22Rv1 (cell line): ENCODE results near the gene SFTPD.
"Not testable (repeated sequence)": the region's sequence is repeated elsewhere in the genome, so short reads cannot be mapped to it uniquely, and the experiment has no call there.

Source experiments
- H3K27ac ChIP-seq: fragments of 450-650 bp; 2 replicates; pipeline ENCODE4 v1.5.1; 2017
- ZFX ChIP-seq: fragments of 450-650 bp; IDR thresholded peaks from 2 replicates; pipeline ENCODE4 v1.6.1; 2017; ENCODE audit warnings: antibody characterized with exemption, borderline replicate concordance
- TF ChIP-seq, protein P1 (sequence below): fragments of 450-650 bp; IDR thresholded peaks from 2 replicates; pipeline ENCODE4 v1.5.1; 2017; ENCODE audit warnings: mild to moderate bottlenecking

SFTPD gene

DNA sequence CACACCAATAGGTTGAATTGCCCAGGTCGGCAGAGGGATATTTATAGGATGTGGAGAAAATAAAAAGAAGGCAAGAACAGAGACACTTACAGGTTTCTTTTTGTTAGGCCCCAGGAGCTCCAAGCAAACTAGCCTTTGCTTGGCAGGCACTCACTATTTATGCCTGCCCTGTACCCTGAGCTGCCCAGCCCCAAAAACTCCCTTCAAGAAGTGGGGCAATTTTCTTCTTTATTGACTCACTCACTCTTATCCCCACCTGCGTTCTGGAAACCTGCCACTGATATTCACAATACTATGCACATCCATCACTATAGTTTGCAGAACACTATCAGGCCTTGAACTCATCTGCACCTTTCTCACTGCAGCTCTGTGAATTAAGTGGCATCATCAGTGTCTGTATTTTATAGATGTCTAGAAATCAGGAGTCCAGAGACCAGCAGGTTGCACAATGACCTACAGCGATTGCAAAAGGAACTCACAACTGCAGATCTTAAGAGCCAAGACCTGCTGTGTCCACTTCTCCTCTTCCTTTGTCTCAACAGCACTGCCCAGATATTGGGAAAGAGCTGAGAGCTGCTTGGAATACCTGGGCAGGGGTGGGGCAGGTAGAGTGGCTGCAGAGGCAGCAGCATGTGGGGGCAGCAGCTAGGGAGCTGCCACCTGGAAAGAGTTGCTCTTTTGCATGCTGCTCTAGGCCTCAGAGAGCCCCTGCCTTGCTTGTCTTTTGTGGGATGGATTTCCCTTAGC, at the start of gene SFTPD:
Gene SFTPD (minus strand): TSS at position 130 of the 747 bp plus-strand sequence. CDS start 2,446 bp downstream, outside the sequence.
- no peak within 1 kb of the TSS for H3K27ac ChIP-seq
- TF ChIP-seq ZFX, result no peak
- TF ChIP-seq, protein P1, sequence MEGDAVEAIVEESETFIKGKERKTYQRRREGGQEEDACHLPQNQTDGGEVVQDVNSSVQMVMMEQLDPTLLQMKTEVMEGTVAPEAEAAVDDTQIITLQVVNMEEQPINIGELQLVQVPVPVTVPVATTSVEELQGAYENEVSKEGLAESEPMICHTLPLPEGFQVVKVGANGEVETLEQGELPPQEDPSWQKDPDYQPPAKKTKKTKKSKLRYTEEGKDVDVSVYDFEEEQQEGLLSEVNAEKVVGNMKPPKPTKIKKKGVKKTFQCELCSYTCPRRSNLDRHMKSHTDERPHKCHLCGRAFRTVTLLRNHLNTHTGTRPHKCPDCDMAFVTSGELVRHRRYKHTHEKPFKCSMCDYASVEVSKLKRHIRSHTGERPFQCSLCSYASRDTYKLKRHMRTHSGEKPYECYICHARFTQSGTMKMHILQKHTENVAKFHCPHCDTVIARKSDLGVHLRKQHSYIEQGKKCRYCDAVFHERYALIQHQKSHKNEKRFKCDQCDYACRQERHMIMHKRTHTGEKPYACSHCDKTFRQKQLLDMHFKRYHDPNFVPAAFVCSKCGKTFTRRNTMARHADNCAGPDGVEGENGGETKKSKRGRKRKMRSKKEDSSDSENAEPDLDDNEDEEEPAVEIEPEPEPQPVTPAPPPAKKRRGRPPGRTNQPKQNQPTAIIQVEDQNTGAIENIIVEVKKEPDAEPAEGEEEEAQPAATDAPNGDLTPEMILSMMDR, result no peak

DNA sequence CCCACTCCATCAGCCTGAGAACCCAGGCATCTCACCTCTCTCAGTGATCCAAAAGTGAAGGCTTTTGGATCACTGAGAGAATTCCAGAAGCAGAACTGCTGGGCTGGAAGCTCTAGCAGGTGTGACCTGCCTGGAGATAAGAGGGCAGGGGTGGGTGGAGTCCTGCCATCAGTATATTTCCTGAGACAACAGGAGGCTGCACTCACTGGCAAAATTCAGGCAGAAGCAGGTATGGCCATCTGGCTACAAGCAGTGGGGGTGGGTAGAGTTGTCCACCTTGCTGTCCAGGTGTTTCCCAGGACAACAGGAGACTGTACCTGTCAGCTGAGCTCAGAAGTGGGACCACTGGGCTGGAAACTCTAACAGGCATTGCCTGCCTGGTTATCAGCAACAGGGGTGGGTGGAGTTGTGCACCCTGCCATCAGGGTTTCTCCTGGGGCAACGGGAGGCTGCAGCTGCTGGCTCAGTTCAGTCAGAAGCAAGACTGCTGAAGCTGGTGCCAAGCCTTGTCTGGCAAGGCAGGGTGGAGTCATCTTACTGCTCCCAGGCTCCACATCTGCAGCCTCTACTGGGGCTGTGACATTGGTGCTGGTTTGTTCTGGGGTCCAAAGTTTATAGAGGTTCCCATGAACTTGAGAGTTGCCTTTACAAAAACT, 47.2 kb upstream of the SFTPD start:
- TF ChIP-seq, protein P1, result no peak
- TF ChIP-seq ZFX, result no peak
- H3K27ac ChIP-seq, result no peak overlapping the region

DNA sequence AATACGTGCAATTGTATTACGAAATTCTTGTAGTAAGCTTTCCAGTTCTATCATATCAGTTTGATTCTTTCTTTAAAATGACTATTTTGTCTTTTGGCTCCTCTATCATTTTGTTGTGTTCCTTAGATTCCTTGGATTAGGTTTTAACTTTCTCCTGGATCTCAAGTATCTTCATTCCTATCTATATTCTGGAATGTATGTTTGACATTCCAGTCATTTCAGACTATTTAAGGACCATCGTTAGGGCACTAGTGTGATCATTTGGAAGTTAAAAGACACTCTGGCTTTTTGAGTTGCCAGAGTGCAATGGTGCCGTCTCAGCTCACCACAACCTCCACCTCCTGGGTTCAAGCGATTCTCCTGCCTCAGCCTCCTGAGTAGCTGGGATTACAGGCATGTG, 45.7 kb upstream of the SFTPD start:
- no peak overlapping the region for H3K27ac ChIP-seq
- TF ChIP-seq, protein P1, result no peak
- no peak for TF ChIP-seq ZFX

DNA sequence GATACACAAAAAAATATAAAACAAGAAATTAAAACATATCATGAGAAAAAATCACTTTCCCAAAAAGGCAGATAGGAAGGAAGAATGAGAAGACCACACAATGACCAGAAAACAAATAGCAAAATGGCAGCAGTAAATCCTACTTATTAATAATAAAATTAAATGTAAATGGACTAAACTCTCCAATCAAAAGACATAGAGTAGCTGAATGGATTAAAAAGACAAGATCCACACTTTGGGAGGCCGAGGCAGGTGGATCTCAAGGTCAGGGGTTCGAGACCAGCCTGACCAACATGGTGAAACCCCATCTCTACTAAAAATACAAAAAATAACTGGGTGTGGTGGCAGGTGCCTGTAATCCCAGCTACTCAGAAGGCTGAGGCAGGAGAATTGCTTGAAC, 39.3 kb upstream of the SFTPD start:
- not testable (repeated sequence) for H3K27ac ChIP-seq

DNA sequence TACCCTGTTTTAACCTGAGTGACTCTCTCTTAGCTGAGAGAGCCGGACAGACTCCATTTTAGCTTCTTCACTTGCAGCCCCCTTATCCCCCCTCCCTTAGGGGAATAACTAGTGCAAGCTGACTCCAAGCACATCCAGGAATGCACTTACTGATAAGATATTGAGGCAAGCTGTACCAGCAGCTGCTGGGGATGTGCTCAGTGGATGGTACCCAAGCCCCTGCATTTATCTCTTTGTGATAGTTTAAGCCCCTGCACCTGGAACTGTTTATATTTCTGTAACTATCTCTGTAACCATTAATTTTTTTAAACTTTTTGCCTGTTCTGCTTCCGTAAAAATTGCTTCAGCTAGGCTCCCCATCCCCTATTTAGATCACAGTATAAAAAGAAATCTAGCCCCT, 37.8 kb upstream of the SFTPD start:
- H3K27ac ChIP-seq, result not testable (repeated sequence)

DNA sequence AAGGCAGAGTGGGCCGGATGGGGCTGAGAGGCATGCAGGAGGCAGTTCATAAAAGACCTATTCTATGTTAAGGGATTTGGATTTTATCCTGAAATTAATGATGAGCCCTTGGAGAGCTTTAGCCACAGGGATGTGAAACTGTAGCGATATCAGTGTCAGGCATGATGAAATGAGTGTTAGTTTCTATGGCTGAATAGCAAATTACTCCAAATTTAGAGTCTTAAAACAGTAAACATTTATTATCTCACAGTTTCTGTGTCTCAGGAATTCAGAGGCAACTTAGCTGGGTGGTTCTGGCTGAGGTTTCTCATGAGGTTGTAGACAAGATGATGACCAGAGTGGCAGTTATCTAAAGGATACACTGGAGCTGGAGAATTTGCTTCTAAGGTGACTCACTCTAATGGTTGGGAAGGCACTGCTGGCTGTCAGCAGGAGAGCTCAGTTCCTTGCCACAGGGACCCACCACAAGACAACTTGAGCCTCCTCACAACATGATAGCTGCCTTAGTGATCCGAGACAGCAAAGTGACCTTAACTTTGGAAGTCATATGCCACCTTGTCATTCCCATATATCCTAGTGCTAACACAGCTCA, 36.7 kb upstream of the SFTPD start:
- no peak overlapping the region for H3K27ac ChIP-seq
- TF ChIP-seq ZFX, result no peak

DNA sequence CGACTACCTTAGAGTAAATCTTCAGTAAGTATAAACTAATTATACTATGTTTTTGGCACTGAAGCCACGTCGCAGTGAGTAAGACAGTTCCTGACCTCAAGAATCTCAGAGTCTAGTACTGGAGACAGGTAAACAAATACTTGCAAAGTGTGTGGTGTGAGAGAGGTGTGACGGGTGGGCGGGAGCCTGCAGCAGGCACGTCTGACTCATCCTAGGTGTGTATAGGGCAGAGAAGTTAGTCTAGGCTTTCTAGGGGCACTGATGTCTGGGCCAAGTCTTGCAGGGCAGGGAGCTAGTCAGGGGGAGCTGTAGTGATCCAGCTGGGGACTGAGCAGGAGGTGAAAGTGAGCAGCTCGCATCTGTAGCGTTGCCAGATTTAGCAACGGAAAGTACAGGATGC, 35.9 kb upstream of the SFTPD start:
- TF ChIP-seq, protein P1, result no peak
- H3K27ac ChIP-seq, result no peak overlapping the region

DNA sequence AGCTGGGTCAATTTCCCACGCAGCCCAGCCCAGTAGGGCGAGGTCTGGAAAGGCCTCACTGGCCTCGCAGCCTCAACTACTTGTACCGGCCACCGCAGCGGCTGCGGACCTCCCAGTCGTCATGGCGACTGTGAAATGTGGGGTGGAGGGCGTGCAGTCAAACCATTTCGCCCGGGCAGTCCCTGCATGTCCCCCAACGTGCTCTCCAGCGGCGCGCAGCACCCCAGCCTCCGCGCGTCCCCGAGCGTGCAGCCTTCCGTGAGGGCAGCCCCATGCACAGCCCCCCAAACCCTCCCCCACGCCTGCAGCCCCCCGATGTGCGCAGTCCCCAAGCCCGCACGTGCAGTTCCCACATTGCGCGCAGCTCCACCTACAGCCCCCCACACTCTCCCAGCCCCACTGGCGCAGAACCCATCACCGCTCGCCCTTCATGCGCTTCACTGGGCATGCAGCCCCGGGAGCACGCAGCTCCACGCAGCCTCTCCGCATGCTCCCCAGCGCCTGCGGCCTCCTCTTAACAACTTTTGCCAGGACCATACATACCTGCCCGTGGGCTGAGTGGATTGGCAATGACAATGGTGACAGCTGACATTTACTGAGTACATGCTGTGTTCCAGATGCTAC, 34.5 kb upstream of the SFTPD start:
- TF ChIP-seq, protein P1, result no peak
- TF ChIP-seq ZFX, result no peak

More for the DNA sequence above, 34.5 kb upstream of the SFTPD start:
- H3K27ac ChIP-seq, result no peak overlapping the region
